GM19397 (cell line): ENCODE data around the gene CNNM3.

ENCODE experiments used
- ATAC-seq: cut with Tn5 transposase; IDR thresholded peaks from one replicate; pipeline ENCODE4 v1.9.1; 2021; ENCODE audit warnings: mild to moderate bottlenecking, moderate library complexity; ENCODE audit not compliant: unreplicated experiment

CNNM3 gene

DNA sequence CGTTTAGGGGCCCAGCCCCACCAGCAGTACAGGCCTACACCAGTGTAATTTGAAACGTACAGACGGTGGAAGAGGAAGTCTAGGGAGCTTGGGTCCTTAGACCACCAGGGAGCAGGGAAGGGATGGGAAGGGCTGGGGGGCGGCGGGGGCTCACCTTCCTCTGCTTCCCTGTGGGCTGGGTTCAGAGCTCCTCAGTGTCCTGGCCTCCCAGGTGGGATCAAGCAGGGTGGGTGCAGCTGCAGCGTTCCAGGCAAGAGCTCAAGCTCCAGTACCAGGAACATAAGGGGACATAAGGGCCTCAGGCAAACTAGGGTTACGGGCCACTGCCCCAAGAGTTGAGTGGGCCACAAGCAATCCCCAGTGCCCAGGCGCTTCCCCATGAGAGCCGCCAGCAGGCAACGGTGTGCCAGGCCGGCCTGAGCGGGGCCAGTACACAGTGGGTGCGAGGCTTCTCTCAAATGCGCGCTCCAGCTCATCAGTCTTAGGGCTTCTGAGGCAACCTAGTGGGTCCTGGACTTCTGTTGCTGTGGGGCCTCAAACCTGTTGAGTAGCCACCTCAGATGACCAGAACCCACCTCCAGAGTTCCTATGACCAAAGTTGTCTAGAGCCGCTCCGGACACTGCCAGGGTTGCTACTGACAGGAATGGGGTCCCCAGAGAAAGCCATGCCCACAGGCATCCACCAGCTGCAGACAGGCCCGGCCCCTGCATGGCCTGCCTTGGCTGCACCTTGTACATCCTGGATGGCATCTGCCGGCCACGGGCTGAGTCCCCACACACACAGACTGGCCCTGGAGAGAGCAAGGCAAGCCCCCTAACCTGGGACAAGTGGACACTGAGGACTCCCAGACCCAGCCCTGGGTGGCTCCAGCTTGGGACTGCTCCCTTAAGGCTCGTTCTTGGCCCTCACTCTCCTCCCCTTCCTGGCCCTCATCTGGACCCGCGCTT, 22.6 kb downstream of the CNNM3 start:
- peak; percentile 9 for ATAC-seq

DNA sequence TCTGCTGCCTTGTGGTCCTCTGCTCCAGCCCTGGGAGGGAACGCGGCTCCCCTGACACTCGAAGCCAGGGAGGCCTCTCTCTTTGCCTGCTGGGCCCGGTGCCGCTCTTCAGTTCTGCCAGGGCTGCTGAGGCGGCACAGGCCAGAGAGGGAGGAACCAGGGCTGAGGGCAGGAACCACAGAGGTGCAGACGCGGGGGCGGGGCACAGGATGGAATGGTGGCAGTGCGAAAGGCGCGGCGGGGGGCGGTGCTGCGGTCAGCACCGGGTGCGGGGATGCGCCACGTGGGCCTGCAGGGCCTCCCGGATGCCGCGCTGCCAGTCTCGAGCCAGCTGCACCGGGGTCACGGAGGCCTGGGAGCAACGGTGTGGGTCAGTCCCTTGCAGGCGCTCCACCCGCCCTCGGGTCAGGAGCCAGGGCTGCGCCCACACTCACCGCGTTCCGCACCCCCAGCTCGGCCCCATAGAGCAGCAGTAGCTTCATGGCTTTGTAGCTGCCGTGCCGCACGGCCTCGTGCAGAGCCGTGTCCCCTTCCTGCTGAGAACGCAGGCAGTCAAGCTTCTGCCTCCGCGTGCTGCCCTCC, 23.3 kb downstream of the CNNM3 start:
- peak; percentile 70 for ATAC-seq

DNA sequence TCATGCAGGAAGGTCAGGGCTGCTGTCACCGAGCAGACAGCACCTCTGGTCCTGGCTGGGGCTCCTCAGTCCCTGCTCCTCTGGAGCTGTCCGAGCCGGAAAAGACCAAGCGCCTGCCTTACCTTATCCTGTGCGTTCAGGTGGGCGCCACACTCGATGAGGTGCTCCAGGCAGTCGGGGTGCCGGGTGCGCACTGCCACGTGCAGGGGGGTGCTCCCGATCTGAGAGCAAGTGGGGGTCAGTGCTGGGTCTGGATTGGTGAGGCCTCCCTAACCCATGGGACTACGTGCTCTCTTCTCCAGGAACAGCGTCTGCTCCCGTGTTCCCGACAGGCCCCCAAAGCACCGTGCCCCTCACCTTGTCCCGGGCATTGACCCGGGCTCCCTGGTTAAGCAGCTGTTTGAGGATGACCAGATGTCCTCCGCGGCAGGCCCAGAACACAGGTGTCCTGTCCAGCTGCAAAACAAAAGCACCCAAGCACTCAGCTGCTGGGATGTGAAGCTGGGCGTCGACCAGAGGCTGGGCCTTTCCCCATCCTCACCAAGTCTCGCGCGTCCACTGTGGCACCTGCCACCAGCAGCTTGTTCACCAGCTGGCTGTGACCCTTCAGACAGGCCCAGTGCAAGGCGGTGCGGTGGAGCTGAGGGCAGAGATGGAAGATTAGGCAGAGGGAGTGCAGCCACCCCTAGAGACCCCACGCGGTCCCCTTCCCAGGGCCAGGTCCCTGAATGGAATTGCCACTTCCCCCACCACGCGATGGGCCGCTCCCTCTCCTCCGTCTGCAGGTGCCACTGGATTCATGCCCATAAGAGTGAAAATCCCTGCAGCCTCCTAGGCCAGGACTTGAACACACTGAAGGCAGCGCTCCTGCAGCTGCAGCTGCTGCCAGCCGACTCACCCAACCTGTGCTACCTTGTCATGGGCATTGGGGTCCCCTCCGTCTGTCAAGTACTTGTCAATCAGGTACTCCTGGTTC, 24.1 kb downstream of the CNNM3 start:
- no peak for ATAC-seq

DNA sequence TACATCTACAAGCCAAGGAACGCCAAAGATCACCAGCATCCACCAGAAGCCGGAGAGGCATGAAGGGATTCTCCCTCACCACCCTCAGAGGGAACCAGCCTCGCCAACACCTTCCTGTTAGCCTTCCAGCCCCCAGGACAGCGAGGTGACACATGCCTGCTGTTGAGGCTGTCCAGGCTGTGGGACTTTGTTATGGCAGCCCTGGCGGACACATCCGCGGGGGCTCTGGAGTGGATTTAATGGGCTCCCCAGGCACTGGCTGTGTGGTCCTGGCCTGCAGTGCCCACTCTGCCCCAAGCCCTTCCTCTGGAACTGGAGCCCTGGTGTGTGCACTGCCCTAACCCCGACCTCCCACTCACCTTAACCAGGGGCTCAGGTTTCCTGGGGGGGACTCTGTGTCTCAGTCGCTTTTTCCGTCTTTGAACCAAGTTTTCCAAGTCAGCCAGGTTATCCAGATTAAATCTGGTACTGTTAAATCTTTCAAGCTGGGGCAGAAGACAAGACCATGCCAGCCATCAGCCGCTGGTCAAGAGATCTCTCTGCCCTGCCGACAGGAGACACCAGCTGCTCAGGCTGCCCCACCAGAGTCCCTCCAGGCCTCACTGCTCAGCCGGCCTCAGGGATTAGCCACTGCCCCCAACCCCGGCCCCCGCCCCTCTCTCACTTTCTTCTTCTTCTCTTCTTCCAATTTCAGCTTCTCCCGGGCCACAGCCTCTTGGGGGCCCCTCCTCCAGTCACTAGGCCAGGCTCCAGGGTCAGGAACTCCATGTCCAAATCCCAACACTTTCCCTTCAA, 25.8 kb downstream of the CNNM3 start:
- ATAC-seq: no peak

DNA sequence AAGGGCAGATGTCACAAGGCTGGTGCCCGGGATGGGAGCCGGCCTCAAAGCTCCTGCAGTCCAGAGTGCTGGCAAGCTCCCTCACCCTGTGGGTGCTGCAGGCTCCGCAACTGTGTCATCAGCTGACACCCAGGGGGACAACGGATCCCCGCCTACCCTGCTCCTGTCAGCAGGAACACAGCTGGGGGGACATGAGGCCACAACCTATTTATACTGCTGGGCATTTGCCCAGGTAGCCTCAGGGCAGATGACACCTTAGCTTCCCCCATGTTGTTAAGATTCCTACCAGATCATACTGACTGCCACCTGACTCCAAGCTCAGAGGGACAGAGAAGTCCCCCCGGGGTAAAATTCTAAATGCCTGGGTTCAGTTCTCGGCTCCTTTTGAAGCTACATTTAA, 26.5 kb downstream of the CNNM3 start:
- no peak for ATAC-seq

DNA sequence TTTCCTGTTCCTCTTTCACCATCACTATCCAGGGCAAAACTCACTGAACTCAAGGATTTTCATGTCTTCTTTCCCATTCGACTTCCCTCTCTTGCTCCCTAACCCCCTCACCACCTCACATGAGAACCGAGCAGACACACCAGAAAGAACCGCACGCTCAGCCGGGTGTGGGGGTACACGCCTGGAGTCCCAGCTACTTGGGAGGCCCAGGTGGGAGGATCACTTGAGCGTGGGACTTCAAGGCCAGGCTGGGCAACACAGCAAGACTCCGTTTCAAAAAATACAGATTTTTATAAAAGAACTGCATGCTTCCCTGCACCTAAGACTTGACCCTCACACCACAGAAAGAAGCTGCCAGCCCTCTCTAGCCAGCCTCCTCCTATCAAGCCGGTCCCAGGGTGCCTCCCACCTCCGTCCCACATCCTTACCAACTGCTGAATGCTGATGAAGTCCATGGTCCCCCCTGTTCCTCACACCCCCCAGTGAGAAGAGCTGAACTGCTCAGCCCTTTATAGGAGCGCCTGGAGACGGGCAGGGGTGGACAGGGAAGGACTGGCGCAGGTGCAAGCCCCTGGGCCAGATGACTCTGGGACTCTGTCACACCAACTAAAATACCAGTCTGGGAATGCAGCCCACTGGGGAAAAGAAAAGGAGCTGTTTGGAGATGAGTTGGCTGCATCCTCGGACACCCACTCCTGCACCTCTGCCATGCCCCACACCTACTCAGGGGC, 27.6 kb downstream of the CNNM3 start, which contains the start of gene ANKRD23:
TSS of gene ANKRD23 (minus strand) at position 484 of the 731 bp plus-strand sequence. CDS start at position 455, 29 bp downstream.
- ATAC-seq: no peak

DNA sequence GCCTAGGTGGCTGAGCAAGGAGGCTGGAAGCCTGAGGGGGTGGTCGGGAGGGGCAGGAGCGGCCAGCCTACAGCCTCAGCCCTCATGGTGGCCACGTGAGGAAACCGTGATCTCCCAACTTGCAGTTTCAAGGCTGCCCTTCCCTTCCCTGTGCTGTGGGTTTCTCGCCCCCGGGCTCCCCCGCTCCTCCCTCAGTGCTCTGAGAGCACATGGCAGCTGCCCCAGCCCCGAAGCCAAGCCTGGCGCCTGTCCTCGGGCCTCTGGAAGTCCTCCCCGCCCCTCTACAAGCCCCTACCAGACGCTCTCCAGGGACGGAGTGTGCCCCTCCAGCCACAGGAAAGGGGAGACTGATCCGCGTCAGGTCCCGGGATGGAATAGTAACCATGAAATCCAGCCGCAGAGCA, 28.3 kb downstream of the CNNM3 start:
- no peak for ATAC-seq

DNA sequence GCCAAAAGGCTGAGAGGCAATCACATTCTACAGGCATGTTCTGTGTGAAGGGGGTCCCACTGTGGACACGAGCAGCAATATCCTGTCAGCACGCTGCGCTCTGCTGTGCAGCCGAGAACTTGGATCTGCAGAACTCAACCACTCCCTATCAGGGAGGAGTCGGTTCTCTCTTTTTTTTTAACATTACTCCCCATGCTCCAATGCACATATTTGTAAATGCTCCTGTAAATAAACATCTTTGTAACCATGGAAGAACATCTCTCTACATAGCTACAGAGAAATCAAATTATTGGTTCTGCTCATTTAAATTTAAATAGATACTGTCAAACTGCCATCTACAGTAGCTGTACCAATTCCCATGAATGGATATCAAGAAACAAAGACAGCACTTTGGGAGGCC, 30.8 kb downstream of the CNNM3 start:
- no peak for ATAC-seq

DNA sequence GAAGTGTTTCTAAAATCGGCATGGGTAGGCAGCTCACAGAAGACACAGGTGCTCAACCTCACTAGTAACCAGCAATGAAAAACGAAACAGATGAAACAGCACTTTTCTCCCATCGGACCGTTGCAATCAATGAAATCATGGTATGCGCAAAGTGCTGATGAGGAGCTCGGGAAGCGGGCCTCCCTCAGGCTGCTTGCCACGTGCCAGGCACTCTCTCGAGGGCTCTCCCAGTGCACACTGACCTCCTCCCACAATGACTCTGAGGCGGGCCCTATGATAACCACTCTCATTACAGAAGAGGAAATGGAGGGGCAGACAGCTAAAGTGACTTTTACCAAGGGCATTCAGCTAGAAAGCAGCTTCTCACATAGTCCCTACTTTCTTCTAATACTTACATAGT, 31.5 kb downstream of the CNNM3 start:
- no peak for ATAC-seq

DNA sequence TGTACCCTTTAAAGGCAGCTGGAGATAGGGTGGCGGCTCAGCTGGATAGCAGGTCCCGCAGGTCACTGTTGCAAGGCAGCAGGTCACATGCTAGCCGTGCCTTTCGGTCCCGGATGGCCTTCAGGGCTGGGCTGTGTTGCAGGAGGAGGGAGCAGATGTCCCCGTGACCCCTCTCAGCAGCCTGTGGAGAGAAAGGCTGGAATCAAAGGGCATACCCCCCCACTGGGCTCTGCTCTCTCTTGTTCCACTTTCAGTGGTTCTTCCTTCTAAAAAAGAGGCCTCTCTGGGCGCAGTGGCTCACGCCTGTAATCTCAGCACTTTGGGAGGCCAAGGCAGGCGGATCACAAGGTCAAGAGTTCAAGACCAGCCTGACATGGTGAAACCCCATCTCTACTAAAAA, 32.2 kb downstream of the CNNM3 start:
- no peak for ATAC-seq

DNA sequence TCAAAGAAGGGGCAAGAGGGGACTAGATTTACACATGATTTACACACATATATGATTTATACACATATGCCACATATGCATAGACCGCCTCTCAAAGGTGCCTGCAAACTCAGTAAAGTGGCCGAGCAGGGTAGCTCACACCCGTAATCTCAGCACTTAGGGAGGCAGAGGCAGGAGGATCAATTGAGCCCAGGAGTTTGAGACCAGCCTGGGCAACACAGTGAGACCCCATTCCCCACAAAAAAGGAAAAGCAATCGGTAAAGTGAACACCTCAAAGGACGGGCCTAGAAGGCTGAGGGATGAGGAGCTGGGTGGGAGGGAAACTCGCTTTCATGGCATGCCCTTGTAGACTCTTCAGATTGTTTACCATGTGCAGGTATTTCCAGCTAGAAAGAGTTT, 36.6 kb downstream of the CNNM3 start:
- no peak for ATAC-seq

DNA sequence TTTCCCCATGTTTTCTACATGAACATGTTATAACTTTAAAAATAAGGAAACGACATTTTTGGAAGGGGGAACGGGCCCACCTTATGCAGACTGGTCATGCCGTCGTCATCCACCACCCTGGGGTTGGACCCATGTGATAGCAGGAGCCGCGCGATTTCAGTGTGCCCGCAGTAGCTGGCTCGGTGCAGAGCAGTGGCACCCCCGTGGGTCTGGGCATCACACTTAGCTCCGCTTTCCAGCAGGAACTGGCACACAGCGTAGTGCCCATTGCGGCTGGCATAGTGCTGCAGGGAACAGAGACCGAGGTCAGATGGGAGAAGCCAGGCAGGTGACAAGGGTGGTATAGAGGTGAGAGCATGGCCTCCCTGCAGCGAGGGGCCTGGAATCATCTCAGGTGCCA, 37.3 kb downstream of the CNNM3 start:
- no peak for ATAC-seq

DNA sequence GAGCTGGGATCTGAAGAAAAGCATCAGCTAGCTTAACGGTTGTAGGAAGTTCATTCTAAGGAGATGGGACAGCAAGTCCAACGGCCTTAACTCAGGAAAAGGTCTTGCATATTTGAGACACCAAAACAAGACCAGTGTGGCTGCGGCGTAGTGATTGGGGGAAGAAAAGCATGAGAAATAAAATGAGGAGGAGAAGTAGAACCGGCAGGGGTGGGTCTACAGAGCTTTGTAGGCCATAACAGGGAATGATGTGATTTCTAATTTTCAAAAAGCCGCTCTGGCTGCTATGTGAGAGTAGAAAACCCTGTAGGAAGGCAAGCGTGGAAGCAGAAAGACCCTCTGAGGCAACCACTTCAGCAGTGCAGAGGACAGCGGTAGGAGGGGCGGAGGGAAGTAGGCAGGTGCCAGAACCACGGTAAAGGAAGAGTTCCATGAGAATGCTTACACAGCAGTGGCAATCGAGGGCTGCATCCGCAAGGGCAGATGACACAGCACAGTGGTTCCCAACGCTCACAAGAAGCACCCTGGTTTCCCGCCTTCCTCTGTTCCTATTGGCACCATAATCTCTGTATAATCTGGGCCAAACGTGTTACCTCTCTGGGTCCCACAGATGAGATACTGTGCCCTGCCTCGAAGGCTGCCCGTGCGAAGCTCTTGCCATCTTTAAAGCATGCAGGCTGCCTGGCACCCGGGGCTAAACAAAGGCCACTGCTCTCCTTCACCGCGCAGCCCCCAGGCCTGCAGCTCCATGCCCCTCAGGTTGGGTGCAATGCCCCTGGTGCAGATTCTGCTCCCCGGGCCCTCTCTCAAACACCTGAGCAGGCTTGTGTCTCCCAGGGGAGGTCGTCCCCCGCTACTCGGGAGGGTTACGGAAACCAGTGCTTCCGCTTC, 41.0 kb downstream of the CNNM3 start:
- ATAC-seq: no peak

DNA sequence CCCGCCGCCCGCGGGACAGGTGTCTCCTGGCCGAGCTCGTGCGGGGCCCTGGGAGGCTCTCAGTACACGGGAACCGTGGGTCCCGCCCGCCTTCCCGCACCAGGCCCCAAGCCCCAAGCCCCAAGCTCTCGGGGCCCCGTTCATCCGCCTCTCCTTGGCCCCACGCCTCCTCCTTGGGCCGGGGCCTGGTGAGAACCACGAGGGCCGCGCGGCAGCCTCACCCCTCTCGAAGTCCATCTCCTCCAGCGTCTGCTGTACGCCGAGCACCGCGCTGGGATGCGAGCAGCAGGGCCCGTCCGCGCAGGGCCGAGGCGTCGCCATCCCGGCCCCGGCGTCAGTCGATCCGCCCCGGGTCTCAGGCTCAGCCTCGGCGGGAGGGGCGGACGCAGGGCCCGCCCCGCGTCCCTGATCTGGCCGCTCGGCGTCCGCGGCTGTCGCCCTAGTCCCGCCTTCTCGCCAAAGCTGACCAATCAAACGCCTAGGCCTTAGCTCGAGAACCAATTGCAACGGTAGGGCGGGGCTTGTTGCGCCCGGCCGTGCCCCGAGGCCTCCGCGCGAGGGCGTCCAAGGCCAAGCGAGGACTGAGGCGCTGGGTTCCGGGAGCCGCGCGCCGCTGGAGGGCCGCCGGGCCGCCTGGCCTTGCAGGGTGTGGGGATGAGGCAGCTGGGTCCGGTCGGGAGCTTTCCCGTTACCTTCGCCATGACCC, 41.8 kb downstream of the CNNM3 start, which contains the start of gene ANKRD39:
TSS of gene ANKRD39 (minus strand) at position 350 of the 706 bp plus-strand sequence. CDS start at position 321, 29 bp downstream.
- peak; percentile 90 for ATAC-seq

DNA sequence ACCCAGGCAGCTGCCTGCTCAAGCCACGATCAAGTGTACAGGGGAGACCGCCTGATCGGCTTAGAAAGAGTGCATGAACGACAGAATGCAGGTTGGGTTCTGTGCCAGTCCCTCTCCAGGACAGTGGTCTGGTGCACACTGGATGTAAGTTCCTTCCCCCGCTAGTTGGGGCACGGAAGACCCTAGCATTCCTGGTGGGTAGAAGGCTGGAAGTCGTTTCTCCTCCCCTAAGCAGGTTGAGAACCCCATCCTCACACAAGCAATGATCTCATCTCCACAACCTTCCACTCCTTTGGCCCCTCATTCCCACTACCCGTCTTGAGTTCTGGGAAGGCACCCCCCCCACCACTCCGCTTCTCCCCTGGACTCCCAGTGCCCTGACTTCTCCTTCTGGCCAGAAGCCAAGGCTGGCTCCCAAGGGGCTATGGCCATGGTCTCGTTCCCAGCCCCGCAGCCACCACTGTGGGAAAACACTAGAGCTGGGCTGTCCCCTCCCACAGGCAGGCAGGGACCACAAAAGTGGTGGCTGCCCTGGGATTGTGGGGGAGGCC, 43.1 kb downstream of the CNNM3 start:
- ATAC-seq: no peak

DNA sequence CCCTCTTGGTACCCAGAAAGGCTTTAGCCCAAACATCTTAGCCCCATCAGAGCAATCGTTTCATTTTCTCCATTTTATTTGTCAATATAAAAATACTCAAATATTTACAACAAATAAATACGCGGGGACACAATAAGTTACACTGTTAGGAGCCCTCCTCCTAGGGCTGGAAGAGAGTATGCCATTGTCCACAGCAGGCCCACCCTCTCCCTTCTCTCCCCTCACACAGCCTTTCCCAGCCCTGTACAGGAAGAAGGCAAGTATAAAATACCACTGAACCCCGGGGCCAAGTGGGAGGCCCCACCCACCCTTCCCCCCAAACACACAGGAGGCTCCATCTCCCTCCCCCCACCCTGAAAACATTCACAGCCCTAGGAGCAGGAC, 43.6 kb downstream of the CNNM3 start:
- no peak for ATAC-seq
